H9 (cell line): ENCODE data around the gene NAA60. TPM values are rescaled to one million over a fixed set of nuclear protein-coding genes. Genes with fewer than 3 reads are reported as not detected.

ENCODE experiments used
- DNase-seq: peaks from one replicate; pipeline ENCODE4 v3.0.0-alpha.2; 2017
- H2AFZ ChIP-seq: one replicate; pipeline ENCODE4 v1.6.1; 2013; ENCODE audit warnings: mild to moderate bottlenecking, low read length, control low read depth, moderate library complexity
- H2AK5ac ChIP-seq: 2 replicates; pipeline ENCODE4 v1.6.1; 2013; ENCODE audit warnings: low read length, control low read depth, mixed read lengths; ENCODE audit not compliant: insufficient read length
- H2BK120ac ChIP-seq: one replicate; pipeline ENCODE4 v1.6.1; 2013; ENCODE audit warnings: low read depth, mild to moderate bottlenecking, low read length, control low read depth, inconsistent platforms; ENCODE audit not compliant: poor library complexity, severe bottlenecking
- H2BK12ac ChIP-seq: 2 replicates; pipeline ENCODE4 v1.6.1; 2013; ENCODE audit warnings: low read length, control low read depth, mixed read lengths, low read depth; ENCODE audit not compliant: insufficient read length
- H2BK15ac ChIP-seq: 2 replicates; pipeline ENCODE4 v1.6.1; 2013; ENCODE audit warnings: low read depth, low read length, control low read depth
- H2BK20ac ChIP-seq: one replicate; pipeline ENCODE4 v1.6.1; 2013; ENCODE audit warnings: low read depth, mild to moderate bottlenecking, low read length, control low read depth, inconsistent platforms; ENCODE audit not compliant: poor library complexity, severe bottlenecking
- H2BK5ac ChIP-seq: 2 replicates; pipeline ENCODE4 v1.6.1; 2013; ENCODE audit warnings: low read length, control low read depth, mixed read lengths; ENCODE audit not compliant: insufficient read length
- H3K14ac ChIP-seq: 2 replicates; pipeline ENCODE4 v1.6.1; 2013; ENCODE audit warnings: low read length, control low read depth; ENCODE audit not compliant: insufficient read depth
- H3K18ac ChIP-seq: 2 replicates; pipeline ENCODE4 v1.6.1; 2013; ENCODE audit warnings: low read depth, mild to moderate bottlenecking, mixed read lengths, low read length, control low read depth; ENCODE audit not compliant: insufficient read length
- H3K23ac ChIP-seq: 2 replicates; pipeline ENCODE4 v1.6.1; 2013; ENCODE audit warnings: low read length, control low read depth, mixed read lengths, low read depth; ENCODE audit not compliant: insufficient read length
- H3K23me2 ChIP-seq: 2 replicates; pipeline ENCODE4 v1.6.1; 2013; ENCODE audit warnings: low read depth, mild to moderate bottlenecking, mixed read lengths, low read length, control low read depth; ENCODE audit not compliant: insufficient read length, poor library complexity, severe bottlenecking
- H3K27ac ChIP-seq: 2 replicates; pipeline ENCODE4 v1.5.1; 2013; ENCODE audit warnings: low read length, control low read depth, mixed read lengths, low read depth; ENCODE audit not compliant: insufficient read length
- H3K27me3 ChIP-seq: 2 replicates; pipeline ENCODE4 v1.6.1; 2013; ENCODE audit warnings: low read length, control low read depth, inconsistent platforms; ENCODE audit not compliant: insufficient read depth
- H3K4ac ChIP-seq: 2 replicates; pipeline ENCODE4 v1.6.1; 2013; ENCODE audit warnings: low read depth, mild to moderate bottlenecking, control low read depth, inconsistent platforms, low read length, moderate library complexity
- H3K4me1 ChIP-seq: 2 replicates; pipeline ENCODE4 v1.6.1; 2013; ENCODE audit warnings: low read length, control low read depth, inconsistent platforms; ENCODE audit not compliant: insufficient read depth
- H3K4me2 ChIP-seq: 2 replicates; pipeline ENCODE4 v1.6.1; 2013; ENCODE audit warnings: low read length, control low read depth, mixed read lengths; ENCODE audit not compliant: insufficient read length, insufficient read depth
- H3K56ac ChIP-seq: 2 replicates; pipeline ENCODE4 v1.6.1; 2013; ENCODE audit warnings: low read depth, mild to moderate bottlenecking, mixed read lengths, low read length, control low read depth; ENCODE audit not compliant: insufficient read length
- H3K79me1 ChIP-seq: 2 replicates; pipeline ENCODE4 v1.6.1; 2013; ENCODE audit warnings: low read depth, mild to moderate bottlenecking, moderate library complexity, low read length, control low read depth, inconsistent platforms; ENCODE audit not compliant: insufficient read depth, poor library complexity, severe bottlenecking
- H3K79me2 ChIP-seq: 2 replicates; pipeline ENCODE4 v1.6.1; 2013; ENCODE audit warnings: low read length, control low read depth, inconsistent platforms; ENCODE audit not compliant: insufficient read depth
- H3K9ac ChIP-seq: 2 replicates; pipeline ENCODE4 v1.6.1; 2013; ENCODE audit warnings: low read length, control low read depth, mixed read lengths; ENCODE audit not compliant: insufficient read length; ENCODE audit errors: extremely low read depth
- H3K9me3 ChIP-seq: one replicate; pipeline ENCODE4 v1.6.1; 2013; ENCODE audit warnings: low read depth, low read length, inconsistent platforms; ENCODE audit not compliant: control insufficient read depth
- H3T11ph ChIP-seq: one replicate; pipeline ENCODE4 v1.6.1; 2013; ENCODE audit warnings: mild to moderate bottlenecking, low read length, control low read depth, inconsistent platforms
- H4K20me1 ChIP-seq: one replicate; pipeline ENCODE4 v1.6.1; 2013; ENCODE audit not compliant: control insufficient read depth, insufficient read length, insufficient read depth
- H4K5ac ChIP-seq: 2 replicates; pipeline ENCODE4 v1.6.1; 2013; ENCODE audit warnings: low read depth, mild to moderate bottlenecking, mixed read lengths, low read length, control low read depth; ENCODE audit not compliant: insufficient read length
- H4K8ac ChIP-seq: replicated peaks from 2 replicates; pipeline ENCODE4 v1.6.1; 2013; ENCODE audit warnings: low read length, control low read depth, mixed read lengths, low read depth; ENCODE audit not compliant: insufficient read length
- H4K91ac ChIP-seq: 2 replicates; pipeline ENCODE4 v1.6.1; 2013; ENCODE audit warnings: low read depth, mild to moderate bottlenecking, moderate library complexity, mixed read lengths, low read length, control low read depth; ENCODE audit not compliant: insufficient read length
- H3K27ac Mint-ChIP-seq, 3 experiments: 2 replicates in 2 of 3; 3 replicates in 1 of 3; pipeline ENCODE4 v1.8.0; 2020 to 2021; ENCODE audit warnings: mixed read lengths in 3 of 3, mild to moderate bottlenecking in 1 of 3, moderate library complexity in 1 of 3
- H3K27me3 Mint-ChIP-seq: 2 replicates; pipeline ENCODE4 v1.8.0; 2021; ENCODE audit warnings: low read depth, mild to moderate bottlenecking, moderate library complexity, mixed read lengths
- H3K36me3 Mint-ChIP-seq, 3 experiments: 2 replicates in 2 of 3; 3 replicates in 1 of 3; pipeline ENCODE4 v1.8.0; 2020 to 2021; ENCODE audit warnings: low read depth in 3 of 3, mixed read lengths in 3 of 3; ENCODE audit not compliant: insufficient read depth in 1 of 3
- H3K4me1 Mint-ChIP-seq, 2 experiments: 2 replicates each; pipeline ENCODE4 v1.8.0; 2020; ENCODE audit warnings: mixed read lengths in 2 of 2
- H3K4me3 Mint-ChIP-seq, 2 experiments: 2 replicates in 1 of 2; 3 replicates in 1 of 2; pipeline ENCODE4 v1.8.0; 2020 to 2021; ENCODE audit warnings: mild to moderate bottlenecking in 2 of 2, mixed read lengths in 2 of 2, moderate library complexity in 1 of 2
- H3K9me3 Mint-ChIP-seq, 2 experiments: 2 replicates in 1 of 2; 3 replicates in 1 of 2; pipeline ENCODE4 v1.8.0; 2020; ENCODE audit warnings: mild to moderate bottlenecking in 2 of 2, mixed read lengths in 2 of 2, moderate library complexity in 1 of 2
- WGBS: extraction: QIAGEN DNeasy Blood & Tissue Kit; methylation state at CpG from one replicate; pipeline ENCODE4 v1.1.7; 2013; ENCODE audit warnings: missing lambda C conversion rate, low lambda C conversion rate, mixed read lengths; ENCODE audit not compliant: insufficient read length; ENCODE audit errors: extremely low coverage; 5-methylcytosine and 5-hydroxymethylcytosine counted together
- total RNA-seq: library from RNA; stranded (reverse); gene quantifications from 2 replicates; pipeline ENCODE4 v1.2.1, GENCODE V29; 2021
- TF ChIP-seq, protein P1 (sequence below): fragments of 200-600 bp; sonication (generic); conservative IDR thresholded peaks from 3 replicates; pipeline ENCODE4 v1.8.0; 2021; ENCODE audit warnings: antibody characterized with exemption, mild to moderate bottlenecking

The NAA60 gene
- total RNA-seq, 1 experiment from 2014 or later, result 49.3 TPM

DNA sequence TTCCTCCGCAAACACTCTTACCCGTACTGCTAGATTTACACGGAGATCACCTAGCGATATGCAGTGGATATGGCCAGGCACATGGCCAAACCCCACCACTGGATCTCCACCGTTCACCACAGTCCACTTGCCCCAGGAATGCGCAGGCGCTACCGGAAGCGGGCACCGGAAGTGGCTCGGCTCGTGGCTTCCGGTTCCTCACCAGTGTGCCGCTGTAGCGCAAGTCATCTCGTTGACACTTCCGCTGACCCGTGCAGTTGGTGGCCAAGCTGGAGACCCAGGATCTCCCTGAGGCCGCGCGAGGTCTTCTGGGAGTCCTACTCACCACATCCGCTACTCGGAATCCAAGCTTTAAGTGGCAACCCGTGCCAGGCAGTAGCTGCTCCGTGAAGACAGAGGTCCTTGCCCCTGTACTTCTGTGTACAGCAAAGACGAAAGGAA is 11.7 kb upstream of the NAA60 start:
- Histone ChIP-seq H3K9me3 (no peaks in the 10 kb centered on the region), H3K23ac (no peak overlapping the region), H2AK5ac (no peak overlapping the region), H3K79me1 (no peaks in the 10 kb centered on the region), H3K4ac (no peak overlapping the region), H4K91ac (no peak overlapping the region), H3K56ac (no peak overlapping the region), H3K9ac (no peak overlapping the region), H3K27me3 (no peaks in the 10 kb centered on the region), H3K18ac (no peak overlapping the region), H4K20me1 (no peaks in the 10 kb centered on the region), H2AFZ (no peak overlapping the region), H4K8ac (no peak overlapping the region), H3K4me2 (no peak overlapping the region), H2BK5ac (no peak overlapping the region), H3K4me1 (no peaks in the 10 kb centered on the region), H2BK15ac (no peak overlapping the region), H2BK120ac (no peak overlapping the region), H3K23me2 (peaks cover 2% of the 10 kb centered on the region), H4K5ac (no peak overlapping the region), H3K79me2 (no peaks in the 10 kb centered on the region), H3K14ac (no peak overlapping the region), H3K27ac (no peak overlapping the region), H3T11ph (no peak overlapping the region), H2BK12ac (no peak overlapping the region), H2BK20ac (no peak overlapping the region)
- H3K36me3 Mint-ChIP-seq, result peaks cover 0 to 4% (median 3%) of the 10 kb centered on the region in 3 experiments; a peak in 4 of 7 replicates
- H3K27ac Mint-ChIP-seq, result no peak overlapping the region
- H3K4me3 Mint-ChIP-seq, result no peak overlapping the region; a peak in 1 of 5 replicates
- TF ChIP-seq, protein P1, sequence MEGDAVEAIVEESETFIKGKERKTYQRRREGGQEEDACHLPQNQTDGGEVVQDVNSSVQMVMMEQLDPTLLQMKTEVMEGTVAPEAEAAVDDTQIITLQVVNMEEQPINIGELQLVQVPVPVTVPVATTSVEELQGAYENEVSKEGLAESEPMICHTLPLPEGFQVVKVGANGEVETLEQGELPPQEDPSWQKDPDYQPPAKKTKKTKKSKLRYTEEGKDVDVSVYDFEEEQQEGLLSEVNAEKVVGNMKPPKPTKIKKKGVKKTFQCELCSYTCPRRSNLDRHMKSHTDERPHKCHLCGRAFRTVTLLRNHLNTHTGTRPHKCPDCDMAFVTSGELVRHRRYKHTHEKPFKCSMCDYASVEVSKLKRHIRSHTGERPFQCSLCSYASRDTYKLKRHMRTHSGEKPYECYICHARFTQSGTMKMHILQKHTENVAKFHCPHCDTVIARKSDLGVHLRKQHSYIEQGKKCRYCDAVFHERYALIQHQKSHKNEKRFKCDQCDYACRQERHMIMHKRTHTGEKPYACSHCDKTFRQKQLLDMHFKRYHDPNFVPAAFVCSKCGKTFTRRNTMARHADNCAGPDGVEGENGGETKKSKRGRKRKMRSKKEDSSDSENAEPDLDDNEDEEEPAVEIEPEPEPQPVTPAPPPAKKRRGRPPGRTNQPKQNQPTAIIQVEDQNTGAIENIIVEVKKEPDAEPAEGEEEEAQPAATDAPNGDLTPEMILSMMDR, result no peak
- peaks cover 0 to 6% of the 10 kb centered on the region in 2 experiments; a peak in 3 of 5 replicates for H3K9me3 Mint-ChIP-seq
- H3K27me3 Mint-ChIP-seq, result no peaks in the 10 kb centered on the region; the same call in 1 of the 2 replicates
- no CpG with 5 or more reads among the region's 26 CpGs for WGBS
- no peak for DNase-seq
- H3K4me1 Mint-ChIP-seq, result no peaks in the 10 kb centered on the region
